ENCODE measurements around the gene EXOSC2.
A peak's percentile ranks its signal among the peaks of the same experiment; 100 is the strongest.

EXOSC2 gene

GRCh38 chr9:130741024-130741305 is 47.4 kb downstream of the EXOSC2 start:
- no peak for DNase-seq

GRCh38 chr9:130741831-130742449 is 48.4 kb downstream of the EXOSC2 start:
- DNase-seq: peak; percentile 81

GRCh38 chr9:130743656-130744055 is 50.1 kb downstream of the EXOSC2 start:
- DNase-seq: no peak

- peak; percentile 42 for DNase-seq
Observed at GRCh38 chr9:130745210-130745800, 51.7 kb downstream of the EXOSC2 start.

GRCh38 chr9:130745829-130746228 is 52.2 kb downstream of the EXOSC2 start:
- DNase-seq: no peak

- DNase-seq: no peak
Observed at GRCh38 chr9:130746434-130747212, 53.0 kb downstream of the EXOSC2 start.

GRCh38 chr9:130751631-130752355 is 58.2 kb downstream of the EXOSC2 start:
- DNase-seq: no peak
